GM19023 (cell line): ENCODE data around the gene TTLL9.

ENCODE experiments used
- ATAC-seq: cut with Tn5 transposase; IDR thresholded peaks from one replicate; pipeline ENCODE4 v1.9.1; 2021; ENCODE audit warnings: mild to moderate bottlenecking, moderate library complexity; ENCODE audit not compliant: unreplicated experiment

Gene TTLL9

GRCh38 chr20:31972471-31973021 is 102.1 kb downstream of the TTLL9 start:
- no peak for ATAC-seq

DNA sequence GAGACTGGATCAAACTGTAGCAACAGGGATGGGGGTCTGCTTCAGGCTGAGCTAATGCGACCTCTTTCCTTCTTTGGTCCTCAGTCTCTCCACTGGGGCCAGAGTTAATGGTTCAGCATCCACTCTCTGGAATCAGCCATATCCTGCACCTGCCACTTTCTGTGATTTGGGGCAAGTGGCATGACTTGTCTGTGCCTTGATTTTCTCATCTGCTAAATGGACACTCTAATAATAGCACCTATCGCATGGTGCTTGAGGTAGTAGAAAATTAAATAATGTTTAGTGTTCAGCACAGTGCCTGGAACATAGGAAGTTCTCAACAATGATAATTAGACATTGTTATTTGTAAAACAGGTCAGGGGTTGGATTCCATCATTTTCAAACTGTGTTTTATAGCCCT is 103.9 kb downstream of the TTLL9 start:
- no peak for ATAC-seq

DNA sequence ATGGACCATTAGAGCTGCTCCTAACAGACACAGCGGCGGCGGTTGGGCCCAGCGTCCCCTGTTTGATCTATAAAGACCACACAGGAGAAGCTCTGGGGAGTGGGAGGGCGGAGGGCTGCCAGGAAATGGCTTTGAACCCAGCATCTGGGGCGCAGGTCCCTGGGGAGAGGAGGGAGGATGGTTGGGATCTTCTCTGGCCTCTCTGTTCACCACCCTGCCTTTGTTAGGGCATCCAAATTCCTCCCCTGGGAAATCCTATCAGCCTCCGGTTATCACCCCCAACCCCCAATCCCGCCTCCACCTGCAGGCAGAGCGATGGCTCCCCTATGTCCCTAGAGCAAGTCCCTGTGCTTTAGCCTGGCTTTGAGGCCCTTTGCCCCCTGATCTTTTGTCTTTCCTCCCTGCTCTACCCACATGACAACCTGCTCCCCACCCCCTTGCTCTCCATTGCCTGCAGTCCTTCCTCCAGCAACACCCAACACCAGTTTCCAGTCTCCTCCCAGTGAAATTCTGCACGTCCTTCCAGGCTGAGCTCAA is 104.6 kb downstream of the TTLL9 start:
- ATAC-seq, result no peak

DNA sequence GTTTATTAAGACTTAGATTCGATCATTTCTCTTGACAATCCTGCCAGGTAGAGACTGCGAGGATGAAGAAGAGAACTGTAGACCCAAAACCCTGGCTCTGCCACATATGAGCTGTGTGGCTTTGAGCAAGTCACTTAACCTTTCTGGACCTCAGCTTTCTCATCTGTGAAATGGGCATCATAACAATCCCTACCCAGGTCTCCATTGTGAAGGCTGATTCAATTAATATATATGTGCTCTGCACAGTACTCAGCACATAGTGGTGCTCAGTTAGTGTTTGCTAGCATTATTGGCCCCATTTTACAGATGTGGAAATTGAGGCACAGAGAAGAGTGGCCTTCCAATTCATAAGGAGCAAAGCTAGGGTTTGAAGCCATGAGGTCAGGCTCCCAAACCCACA is 105.4 kb downstream of the TTLL9 start:
- ATAC-seq, result no peak

GRCh38 chr20:31977080-31977479 is 106.6 kb downstream of the TTLL9 start:
- ATAC-seq, result no peak

GRCh38 chr20:31979713-31980426 is 109.4 kb downstream of the TTLL9 start:
- ATAC-seq, result no peak

- ATAC-seq, result no peak
These were observed 111.3 kb downstream of the TTLL9 start for GRCh38 chr20:31981784-31982183.

- no peak for ATAC-seq
These were observed 114.6 kb downstream of the TTLL9 start for GRCh38 chr20:31984981-31985471.

DNA sequence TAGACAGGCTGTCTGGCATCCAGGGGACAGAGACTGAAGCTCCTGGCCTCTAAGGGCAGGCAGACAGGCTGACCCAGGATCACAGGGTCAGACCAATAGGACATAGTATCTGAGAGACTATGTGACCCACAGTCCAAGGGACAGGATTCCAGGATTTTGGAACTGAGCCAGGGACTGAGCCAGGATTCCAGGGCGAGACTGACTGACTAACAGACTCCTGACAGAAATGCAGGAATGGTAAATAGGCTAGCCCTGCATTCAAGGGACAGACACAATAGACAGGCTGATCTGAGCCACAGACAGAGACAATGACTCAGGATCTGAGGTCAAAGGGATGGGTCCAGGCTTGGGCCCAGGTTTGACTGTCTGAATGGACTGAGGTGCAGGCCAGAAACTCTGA is 117.3 kb downstream of the TTLL9 start:
- ATAC-seq, result no peak

GRCh38 chr20:31988430-31989015 is 118.1 kb downstream of the TTLL9 start:
- ATAC-seq, result no peak

GRCh38 chr20:31989030-31989645 is 118.7 kb downstream of the TTLL9 start:
- no peak for ATAC-seq

GRCh38 chr20:31990641-31991338 is 120.4 kb downstream of the TTLL9 start:
- no peak for ATAC-seq

- ATAC-seq, result no peak
These were observed 120.9 kb downstream of the TTLL9 start for GRCh38 chr20:31991339-31991705.

GRCh38 chr20:31992086-31992485 is 121.7 kb downstream of the TTLL9 start:
- no peak for ATAC-seq
